HepG2 (cell line): ENCODE data around the gene ITGB1. TPM values are rescaled to one million over a fixed set of nuclear protein-coding genes. Genes with fewer than 3 reads are reported as not detected.

ENCODE experiments used
- ARNTL ChIP-seq: sonication (generic); formaldehyde crosslinking; IDR thresholded peaks from 2 replicates; pipeline ENCODE4 v1.4.0; 2020; ENCODE audit warnings: mild to moderate bottlenecking, missing genetic modification reagents
- CREB1 ChIP-seq, 2 experiments: fragments of 450-650 bp in 1 of 2; IDR thresholded peaks; 2 replicates each; pipeline ENCODE4 v1.6.1; 2016 to 2017; ENCODE audit warnings: control low read depth in 1 of 2, mild to moderate bottlenecking in 1 of 2, missing compliant biosample characterization in 1 of 2, missing genetic modification characterization in 1 of 2
- DDIT3 ChIP-seq: sonication (generic); formaldehyde crosslinking; IDR thresholded peaks from 2 replicates; pipeline ENCODE4 v1.4.0; 2020; ENCODE audit warnings: mild to moderate bottlenecking, missing genetic modification reagents
- DR1 ChIP-seq: sonication (generic); formaldehyde crosslinking; IDR thresholded peaks from 2 replicates; pipeline ENCODE4 v1.8.0; 2021; ENCODE audit warnings: mild to moderate bottlenecking, missing genetic modification reagents, inconsistent platforms
- FOXM1 ChIP-seq: sonication (generic); formaldehyde crosslinking; IDR thresholded peaks from 2 replicates; pipeline ENCODE4 v1.5.0; 2020; ENCODE audit warnings: missing genetic modification reagents
- GABPA ChIP-seq, 2 experiments: IDR thresholded peaks; 2 replicates each; pipeline ENCODE4 v1.6.1; 2011 to 2016; ENCODE audit warnings: low read depth in 2 of 2, low read length in 1 of 2, missing biosample characterization in 1 of 2, missing genetic modification characterization in 1 of 2
- GATA4 ChIP-seq: sonication (generic); IDR thresholded peaks from 2 replicates; pipeline ENCODE4 v1.6.1; 2016; ENCODE audit warnings: antibody characterized with exemption, low read depth, borderline replicate concordance
- GMEB1 ChIP-seq: sonication (generic); formaldehyde crosslinking; IDR thresholded peaks from 2 replicates; pipeline ENCODE4 v1.5.1; 2020; ENCODE audit warnings: missing genetic modification reagents, mild to moderate bottlenecking, borderline replicate concordance
- KDM5A ChIP-seq: fragments of 200-600 bp; sonication (generic); IDR thresholded peaks from 2 replicates; pipeline ENCODE4 v1.7.0; 2018; ENCODE audit warnings: antibody characterized with exemption, mild to moderate bottlenecking, low read length, borderline replicate concordance
- KMT2A ChIP-seq: sonication (generic); formaldehyde crosslinking; IDR thresholded peaks from 2 replicates; pipeline ENCODE4 v1.4.0; 2020; ENCODE audit warnings: missing genetic modification reagents
- MAX ChIP-seq: IDR thresholded peaks from 2 replicates; pipeline ENCODE4 v1.6.1; 2012; ENCODE audit warnings: inconsistent platforms
- MED13 ChIP-seq: sonication (generic); formaldehyde crosslinking; IDR thresholded peaks from 2 replicates; pipeline ENCODE4 v1.5.0; 2020; ENCODE audit warnings: missing genetic modification reagents
- MEIS2 ChIP-seq: sonication (generic); formaldehyde crosslinking; IDR thresholded peaks from 2 replicates; pipeline ENCODE4 v1.9.0; 2021; ENCODE audit warnings: mild to moderate bottlenecking, missing genetic modification reagents
- MYNN ChIP-seq: sonication (generic); formaldehyde crosslinking; IDR thresholded peaks from 2 replicates; pipeline ENCODE4 v1.4.0; 2020; ENCODE audit warnings: mild to moderate bottlenecking, low read depth, missing genetic modification reagents
- NFKB2 ChIP-seq: sonication (generic); formaldehyde crosslinking; IDR thresholded peaks from 2 replicates; pipeline ENCODE4 v1.4.0; 2020; ENCODE audit warnings: missing genetic modification reagents, borderline replicate concordance
- ONECUT2 ChIP-seq: sonication (generic); formaldehyde crosslinking; IDR thresholded peaks from 2 replicates; pipeline ENCODE4 v1.4.0; 2020; ENCODE audit warnings: missing genetic modification reagents
- PTBP1 ChIP-seq: fragments of 200-400 bp; formaldehyde crosslinking; IDR thresholded peaks from 2 replicates; pipeline ENCODE4 v1.6.1; 2018; ENCODE audit warnings: low read length, low read depth; ENCODE audit not compliant: poor library complexity, severe bottlenecking
- RFXAP ChIP-seq: sonication (generic); formaldehyde crosslinking; IDR thresholded peaks from 2 replicates; pipeline ENCODE4 v1.4.0; 2020; ENCODE audit warnings: missing genetic modification reagents, borderline replicate concordance
- TCF7 ChIP-seq: sonication (generic); IDR thresholded peaks from 2 replicates; pipeline ENCODE4 v1.6.1; 2016; ENCODE audit warnings: antibody characterized with exemption, low read depth
- ZEB1 ChIP-seq: IDR thresholded peaks from 2 replicates; pipeline ENCODE4 v1.6.1; 2012; ENCODE audit warnings: mild to moderate bottlenecking, low read depth, inconsistent platforms; ENCODE audit not compliant: insufficient replicate concordance
- ZNF12 ChIP-seq: sonication (generic); formaldehyde crosslinking; IDR thresholded peaks from 2 replicates; pipeline ENCODE4 v1.5.0; 2020; ENCODE audit warnings: missing genetic modification reagents
- ZNF235 ChIP-seq: sonication (generic); formaldehyde crosslinking; IDR thresholded peaks from 2 replicates; pipeline ENCODE4 v1.8.1; 2023; ENCODE audit warnings: mild to moderate bottlenecking, missing genetic modification reagents, borderline replicate concordance
- ZNF33A ChIP-seq: sonication (generic); formaldehyde crosslinking; IDR thresholded peaks from 2 replicates; pipeline ENCODE4 v1.5.1; 2020; ENCODE audit warnings: missing genetic modification reagents, mild to moderate bottlenecking, moderate library complexity, borderline replicate concordance
- ZNF512 ChIP-seq: sonication (generic); formaldehyde crosslinking; IDR thresholded peaks from 2 replicates; pipeline ENCODE4 v1.4.0; 2020; ENCODE audit warnings: mild to moderate bottlenecking, missing genetic modification reagents
- ZNF709 ChIP-seq: sonication (generic); formaldehyde crosslinking; IDR thresholded peaks from 2 replicates; pipeline ENCODE4 v1.5.0; 2020; ENCODE audit warnings: mild to moderate bottlenecking, missing genetic modification reagents
- ZNF720 ChIP-seq: sonication (generic); formaldehyde crosslinking; IDR thresholded peaks from 2 replicates; pipeline ENCODE4 v1.4.0; 2020; ENCODE audit warnings: missing genetic modification reagents
- polyA plus RNA-seq, 8 experiments: library from polyadenylated mRNA; depleted of rRNA in 3 of 8; stranded (reverse) in 7 of 8; unstranded in 1 of 8; fragments of >200 nt; fragmentation: Illumina TruSeq in 4 of 8; extraction: Trizol in 4 of 8; gene quantifications; 2 replicates each; pipeline versions ENCODE4 v1.2.1 to v1.2.3, GENCODE V29; 2011 to 2016; ENCODE audit warnings: low read depth in 4 of 8, missing spikeins in 1 of 8, mixed read lengths in 1 of 8; ENCODE audit not compliant: insufficient read depth in 1 of 8
- total RNA-seq, 5 experiments: library from RNA; depleted of rRNA; stranded (reverse); fragments of >200 nt; fragmentation: Illumina TruSeq; extraction: Trizol; gene quantifications; 2 replicates each; pipeline ENCODE4 v1.2.3, GENCODE V29; 2016; ENCODE audit warnings: low read depth in 1 of 5

ITGB1 gene
- total and polyA plus RNA-seq, 2 of the 13 experiments (the other 11 are each of a cell fraction or from before 2014, with no cell fraction given): 190 to 204 TPM

- TF ChIP-seq ZEB1 (no peak), ZNF12 (no peak; the same call in none of the 2 replicates), MEIS2 (no peak), KDM5A (peak; percentile 32; the same call in 1 of the 2 replicates), PTBP1 (peak; percentile 57), ONECUT2 (no peak; the same call in 1 of the 2 replicates), GATA4 (no peak), KMT2A (CRISPR knock-in tag) (peak; percentile 93), FOXM1 (CRISPR knock-in tag) (no peak), ZNF512 (no peak), NFKB2 (CRISPR knock-in tag) (peak; percentile 78; the same call in 1 of the 2 replicates), ZNF720 (CRISPR knock-in tag) (no peak), MYNN (CRISPR knock-in tag) (no peak), ZNF709 (CRISPR knock-in tag) (peak; percentile 20; the same call in 1 of the 2 replicates), ZNF235 (CRISPR knock-in tag) (0 out of 2 replicates have a peak, but pooled peaks have one; percentile 73), DR1 (CRISPR knock-in tag) (peak; percentile 74; the same call in 1 of the 2 replicates), DDIT3 (CRISPR knock-in tag) (0 out of 2 replicates have a peak, but pooled peaks have one; percentile 44), RFXAP (peak; percentile 76; the same call in 1 of the 2 replicates), MED13 (peak; percentile 85; the same call in 1 of the 2 replicates), GABPA (IDR thresholded peaks at IDR 0.05; ENCODE audit: low read depth, low read length) (peak; percentile 76), GABPA (CRISPR knock-in tag; IDR thresholded peaks at IDR 0.05; ENCODE audit: low read depth) (peak; percentile 88), ARNTL (CRISPR knock-in tag) (no peak), TCF7 (no peak), CREB1 (IDR thresholded peaks at IDR 0.05) (peak; percentile 53; the same call in 1 of the 2 replicates), CREB1 (CRISPR knock-in tag; IDR thresholded peaks at IDR 0.05) (no peak; the same call in 1 of the 2 replicates), ZNF33A (CRISPR knock-in tag) (0 out of 2 replicates have a peak, but pooled peaks have one; percentile 23), MAX (peak; percentile 71; the same call in 1 of the 2 replicates), GMEB1 (CRISPR knock-in tag) (peak; percentile 66; the same call in 1 of the 2 replicates)
Observed at GRCh38 chr10:32958085-32959005, at the start of gene ITGB1 (continued).
